Measurements from ENCODE around the gene IFT25. TPM values are rescaled to one million over a fixed set of nuclear protein-coding genes. Genes with fewer than 3 reads are reported as not detected.
A peak's percentile ranks its signal among the peaks of the same experiment; 100 is the strongest.

The IFT25 gene
- total RNA-seq, 1 donor from 2014 or later: 19.4 TPM

GRCh38 chr1:53966794-53967193 is 21.3 kb upstream of the IFT25 start:
- intact Hi-C loops (cut with DNase I): no loop called here
- H3K36me3 ChIP-seq: peaks cover 0 to 69% of the 10 kb centered on the region in 2 donors
- no peaks in the 10 kb centered on the region for H3K27me3 ChIP-seq
- no peak for DNase-seq (ENCODE audit: extremely low spot score in 2 of 2)
- H3K9me3 ChIP-seq: no peaks in the 10 kb centered on the region
- no peaks in the 10 kb centered on the region for H3K4me1 ChIP-seq
- no peak overlapping the region for H3K27ac ChIP-seq
- TF ChIP-seq POLR2AphosphoS5 (IDR thresholded peaks at IDR 0.05; ENCODE audit: insufficient read depth in 1 of 2, low read depth in 1 of 2) (no peak), CTCF (IDR thresholded peaks at IDR 0.05) (no peak), POLR2A (IDR thresholded peaks at IDR 0.05) (no peak)
- H3K4me3 ChIP-seq: no peak overlapping the region

DNA sequence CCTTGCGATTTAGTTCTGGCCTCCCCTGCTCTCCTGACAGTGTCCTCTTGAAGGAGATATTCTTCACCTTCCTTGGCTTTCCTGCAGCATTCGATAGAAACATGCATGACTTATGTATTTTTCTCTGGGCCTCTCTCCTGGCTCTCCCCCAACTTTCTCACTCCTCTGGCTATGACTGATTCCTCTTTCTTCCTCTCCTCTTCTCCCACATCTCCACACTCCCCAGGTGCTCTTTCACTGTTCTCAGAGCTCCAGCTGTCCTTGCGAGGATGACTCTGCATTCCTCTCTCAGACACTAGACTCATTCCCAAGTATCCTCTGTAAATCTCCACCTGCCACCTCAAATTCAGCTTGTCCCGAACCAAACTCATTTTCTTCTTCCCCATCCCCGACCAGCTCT is 18.6 kb upstream of the IFT25 start:
- Histone ChIP-seq H3K9me3 (no peaks in the 10 kb centered on the region), H3K36me3 (peaks cover 2 to 77% of the 10 kb centered on the region in 2 donors), H3K4me3 (no peak overlapping the region), H3K4me1 (no peaks in the 10 kb centered on the region), H3K27ac (no peak overlapping the region), H3K27me3 (no peaks in the 10 kb centered on the region)
- intact Hi-C loops (cut with DNase I): no loop called here
- DNase-seq (ENCODE audit: extremely low spot score in 2 of 2): no peak
- TF ChIP-seq POLR2A (IDR thresholded peaks at IDR 0.05) (no peak), CTCF (IDR thresholded peaks at IDR 0.05) (no peak), POLR2AphosphoS5 (IDR thresholded peaks at IDR 0.05; ENCODE audit: insufficient read depth in 1 of 2, low read depth in 1 of 2) (no peak)

DNA sequence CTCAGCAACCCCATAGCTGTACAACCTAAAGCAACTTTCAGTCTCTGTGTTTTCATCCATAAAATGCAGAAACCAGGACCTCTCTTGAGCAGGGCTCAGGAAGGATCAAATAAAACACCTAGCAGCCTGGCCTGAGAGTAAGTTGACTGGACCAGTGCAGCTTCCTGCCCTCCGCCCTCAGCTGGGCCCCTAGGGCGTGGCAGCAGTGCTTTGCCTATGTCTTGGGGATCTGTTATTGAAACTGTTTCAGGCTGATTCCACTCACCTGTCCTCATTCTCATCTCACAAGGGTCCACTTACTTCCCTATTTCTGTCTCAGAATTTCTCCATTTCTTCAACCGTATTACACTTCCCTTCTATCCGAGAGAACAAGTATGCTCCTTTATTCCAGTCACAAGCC is 18.0 kb upstream of the IFT25 start:
- no peak for TF ChIP-seq POLR2AphosphoS5 (IDR thresholded peaks at IDR 0.05; ENCODE audit: insufficient read depth in 1 of 2, low read depth in 1 of 2)
- TF ChIP-seq POLR2A (IDR thresholded peaks at IDR 0.05): no peak
- TF ChIP-seq CTCF (IDR thresholded peaks at IDR 0.05): no peak
- no peak overlapping the region for H3K4me3 ChIP-seq

DNA sequence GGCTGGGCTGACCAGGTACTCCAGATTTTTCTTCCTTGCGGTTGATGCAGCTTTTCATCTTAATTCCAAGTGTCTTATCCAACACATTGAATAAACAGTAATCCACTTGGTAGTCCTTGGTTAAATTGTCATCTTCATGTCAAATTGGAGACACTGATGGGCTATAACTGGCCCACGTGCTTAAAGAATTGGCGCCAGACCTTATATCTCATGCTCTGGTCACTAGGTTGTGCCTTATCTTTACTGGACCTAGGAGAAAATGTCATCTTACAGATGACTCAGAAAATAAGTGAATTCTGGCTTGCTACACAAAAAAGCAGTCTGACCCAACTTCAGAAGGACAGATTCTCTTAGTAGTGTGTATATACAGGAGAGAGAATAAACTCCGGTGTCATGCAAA is 16.9 kb upstream of the IFT25 start:
- TF ChIP-seq POLR2A (IDR thresholded peaks at IDR 0.05) (no peak), CTCF (IDR thresholded peaks at IDR 0.05) (no peak), POLR2AphosphoS5 (IDR thresholded peaks at IDR 0.05; ENCODE audit: insufficient read depth in 1 of 2, low read depth in 1 of 2) (no peak)
- DNase-seq (ENCODE audit: extremely low spot score in 2 of 2): no peak
- peaks cover 2 to 67% of the 10 kb centered on the region in 2 donors for H3K36me3 ChIP-seq
- intact Hi-C loops (cut with DNase I): no loop called here
- H3K4me3 ChIP-seq: no peak overlapping the region
- H3K4me1 ChIP-seq: peaks cover 3% of the 10 kb centered on the region
- H3K27ac ChIP-seq: no peak overlapping the region
- H3K27me3 ChIP-seq: no peaks in the 10 kb centered on the region
- H3K9me3 ChIP-seq: no peaks in the 10 kb centered on the region

More for the DNA sequence above, 18.0 kb upstream of the IFT25 start:
- no peaks in the 10 kb centered on the region for H3K9me3 ChIP-seq
- H3K27ac ChIP-seq: no peak overlapping the region
- H3K36me3 ChIP-seq: peaks cover 2 to 76% of the 10 kb centered on the region in 2 donors
- no peaks in the 10 kb centered on the region for H3K4me1 ChIP-seq
- intact Hi-C loops (cut with DNase I): no loop called here
- DNase-seq (ENCODE audit: extremely low spot score in 2 of 2): no peak
- no peaks in the 10 kb centered on the region for H3K27me3 ChIP-seq

DNA sequence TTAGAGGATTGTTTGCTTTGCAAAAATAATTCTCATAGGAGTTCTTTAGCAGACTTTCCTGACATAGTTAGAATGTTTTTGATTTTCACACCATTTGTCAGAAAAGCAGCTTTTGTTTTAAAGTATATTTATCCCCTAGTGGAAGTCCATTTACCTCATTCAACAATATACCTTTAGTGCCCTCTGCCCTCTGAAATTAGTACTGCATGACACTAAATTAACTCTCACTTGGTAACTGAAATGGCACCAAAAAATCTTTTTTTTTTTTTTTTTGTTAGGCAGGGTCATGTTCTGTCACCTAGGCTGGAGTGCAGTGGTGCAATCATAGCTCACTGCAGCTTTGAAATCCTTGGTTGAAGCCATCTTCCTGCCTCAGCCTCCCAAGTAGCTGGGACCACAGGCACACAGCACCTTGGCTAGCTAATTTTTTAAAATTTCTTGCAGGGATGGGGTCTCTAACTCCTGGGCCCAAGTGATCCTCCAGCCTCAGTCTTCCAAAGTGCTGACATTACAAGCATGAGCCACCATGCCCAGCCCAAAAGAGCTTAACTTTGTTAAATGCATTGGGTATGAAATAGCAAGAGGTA is 14.3 kb upstream of the IFT25 start:
- DNase-seq (ENCODE audit: extremely low spot score in 2 of 2): no peak
- Histone ChIP-seq H3K4me1 (peaks cover 16% of the 10 kb centered on the region), H3K9me3 (no peaks in the 10 kb centered on the region), H3K27me3 (no peaks in the 10 kb centered on the region), H3K36me3 (peaks cover 2 to 52% of the 10 kb centered on the region in 2 donors), H3K27ac (no peak overlapping the region), H3K4me3 (no peak overlapping the region)
- intact Hi-C loops (cut with DNase I): no loop called here
- peak in 2 of 3 experiments; percentile 36 to 37 for TF ChIP-seq CTCF (IDR thresholded peaks at IDR 0.05)
- TF ChIP-seq POLR2AphosphoS5 (IDR thresholded peaks at IDR 0.05; ENCODE audit: insufficient read depth in 1 of 2, low read depth in 1 of 2): no peak
